Measurements from ENCODE around the gene TCF19. TPM values are rescaled to one million over a fixed set of nuclear protein-coding genes. Genes with fewer than 3 reads are reported as not detected.

TCF19 gene
- total RNA-seq, 3 donors from 2014 or later, result 5.3 to 13.2 (median 7.3) TPM

DNA sequence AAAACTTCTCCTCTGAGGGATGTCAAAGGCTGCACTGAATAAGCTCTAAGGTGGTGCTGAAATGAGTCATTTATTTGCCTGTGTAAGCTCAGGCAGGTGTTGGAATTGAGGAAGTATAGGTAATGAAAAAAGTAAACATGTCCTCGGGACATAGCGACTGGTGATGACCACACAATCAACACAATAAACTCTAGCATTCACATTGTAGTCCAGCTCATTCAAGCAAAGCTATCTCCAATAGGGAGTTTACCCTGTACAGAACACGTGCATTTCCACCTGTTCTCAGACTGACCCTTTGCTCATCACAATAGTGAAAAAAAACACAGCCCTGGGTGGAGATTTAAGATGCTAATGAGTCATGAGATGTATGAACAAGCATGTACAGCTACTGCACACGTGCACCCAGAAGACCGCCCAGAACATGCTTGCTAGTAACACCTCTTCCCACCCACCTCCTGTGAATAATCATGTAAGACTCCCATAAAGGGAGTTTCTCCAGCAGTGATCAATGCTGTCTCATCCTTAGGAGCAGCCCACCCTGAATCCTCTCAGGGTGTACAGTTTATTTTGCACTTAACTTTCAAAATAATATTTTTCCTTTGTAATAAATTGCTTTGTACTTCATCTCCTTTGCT is 45.1 kb downstream of the TCF19 start:
- H3K9me3 ChIP-seq, result no peaks in the 10 kb centered on the region
- H3K4me3 ChIP-seq, result no peak overlapping the region
- H3K4me1 ChIP-seq (ENCODE audit: low read depth), result peaks cover 33% of the 10 kb centered on the region
- intact Hi-C loops (cut with DNase I, micrococcal nuclease), result no loop called here
- no peaks in the 10 kb centered on the region for H3K36me3 ChIP-seq (ENCODE audit: low read depth)
- DNase-seq, result peak in 2 of 3 donors; percentile 57 to 62
- TF ChIP-seq, protein P1, sequence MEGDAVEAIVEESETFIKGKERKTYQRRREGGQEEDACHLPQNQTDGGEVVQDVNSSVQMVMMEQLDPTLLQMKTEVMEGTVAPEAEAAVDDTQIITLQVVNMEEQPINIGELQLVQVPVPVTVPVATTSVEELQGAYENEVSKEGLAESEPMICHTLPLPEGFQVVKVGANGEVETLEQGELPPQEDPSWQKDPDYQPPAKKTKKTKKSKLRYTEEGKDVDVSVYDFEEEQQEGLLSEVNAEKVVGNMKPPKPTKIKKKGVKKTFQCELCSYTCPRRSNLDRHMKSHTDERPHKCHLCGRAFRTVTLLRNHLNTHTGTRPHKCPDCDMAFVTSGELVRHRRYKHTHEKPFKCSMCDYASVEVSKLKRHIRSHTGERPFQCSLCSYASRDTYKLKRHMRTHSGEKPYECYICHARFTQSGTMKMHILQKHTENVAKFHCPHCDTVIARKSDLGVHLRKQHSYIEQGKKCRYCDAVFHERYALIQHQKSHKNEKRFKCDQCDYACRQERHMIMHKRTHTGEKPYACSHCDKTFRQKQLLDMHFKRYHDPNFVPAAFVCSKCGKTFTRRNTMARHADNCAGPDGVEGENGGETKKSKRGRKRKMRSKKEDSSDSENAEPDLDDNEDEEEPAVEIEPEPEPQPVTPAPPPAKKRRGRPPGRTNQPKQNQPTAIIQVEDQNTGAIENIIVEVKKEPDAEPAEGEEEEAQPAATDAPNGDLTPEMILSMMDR (IDR thresholded peaks at IDR 0.05), result no peak
- peak; percentile 86 for ATAC-seq

- TF ChIP-seq, protein P1 (IDR thresholded peaks at IDR 0.05), result no peak
- ATAC-seq (no peak), DNase-seq (no peak)
- H3K4me1 ChIP-seq (ENCODE audit: low read depth), result peaks cover 40% of the 10 kb centered on the region
- no peak overlapping the region for H3K4me3 ChIP-seq
- no peaks in the 10 kb centered on the region for H3K36me3 ChIP-seq (ENCODE audit: low read depth)
- no peaks in the 10 kb centered on the region for H3K9me3 ChIP-seq
- intact Hi-C loops (cut with DNase I, micrococcal nuclease), result no loop called here
Measured at GRCh38 chr6:31204751-31205145, 46.4 kb downstream of the TCF19 start.

DNA sequence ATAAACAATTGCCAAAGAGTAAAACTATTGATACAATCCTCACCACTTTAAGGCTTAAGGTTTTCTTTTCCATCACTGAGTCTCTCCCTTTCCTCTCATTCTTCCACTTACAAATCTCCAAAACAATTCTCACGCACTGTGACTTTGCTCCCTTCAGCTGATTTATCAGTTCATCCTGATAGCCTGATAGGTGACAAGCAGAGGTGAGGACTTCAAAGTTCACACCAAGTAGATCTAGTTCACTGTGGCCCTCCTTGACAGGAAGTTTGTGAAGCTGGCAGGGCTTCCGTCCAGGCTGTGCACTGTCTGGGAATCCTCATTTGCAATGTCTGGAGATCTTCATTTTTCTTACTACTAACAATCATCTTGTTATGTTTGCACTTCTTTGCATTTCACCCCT is 47.2 kb downstream of the TCF19 start:
- TF ChIP-seq, protein P1 (IDR thresholded peaks at IDR 0.05), result no peak
- Histone ChIP-seq H3K36me3 (ENCODE audit: low read depth) (no peaks in the 10 kb centered on the region), H3K4me3 (no peak overlapping the region), H3K9me3 (no peaks in the 10 kb centered on the region), H3K4me1 (ENCODE audit: low read depth) (peaks cover 40% of the 10 kb centered on the region)
- ATAC-seq (no peak), DNase-seq (no peak)
- intact Hi-C loops (cut with DNase I, micrococcal nuclease), result no loop called here

DNA sequence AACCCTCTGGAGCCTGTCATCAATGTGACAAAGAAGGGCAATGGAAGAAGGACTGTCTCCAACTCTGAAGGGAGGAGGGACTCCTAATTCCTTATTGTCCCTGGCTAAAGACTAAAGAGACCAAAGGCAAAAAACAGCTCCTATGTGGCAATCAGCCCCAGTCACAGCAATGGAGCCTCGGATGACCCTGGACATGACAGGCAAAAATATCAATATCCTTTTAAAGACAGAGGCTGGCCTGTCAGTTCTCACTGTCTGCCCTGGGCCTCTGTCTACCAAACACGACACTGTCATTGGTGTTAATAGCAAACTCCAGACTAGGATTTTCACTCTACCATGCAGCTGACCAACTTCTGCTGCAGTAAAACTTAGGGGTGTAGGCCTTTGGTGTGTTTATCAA is 50.1 kb downstream of the TCF19 start:
- Histone ChIP-seq H3K4me1 (ENCODE audit: low read depth) (peaks cover 21% of the 10 kb centered on the region), H3K4me3 (no peak overlapping the region), H3K9me3 (no peaks in the 10 kb centered on the region), H3K36me3 (ENCODE audit: low read depth) (no peaks in the 10 kb centered on the region)
- TF ChIP-seq, protein P1 (IDR thresholded peaks at IDR 0.05), result no peak
- intact Hi-C loops (cut with DNase I, micrococcal nuclease), result no loop called here
- DNase-seq (no peak), ATAC-seq (no peak)

GRCh38 chr6:31209137-31209536 is 50.7 kb downstream of the TCF19 start:
- intact Hi-C loops (cut with DNase I, micrococcal nuclease), result no loop called here
- H3K36me3 ChIP-seq (ENCODE audit: low read depth), result no peaks in the 10 kb centered on the region
- no peaks in the 10 kb centered on the region for H3K9me3 ChIP-seq
- peak; percentile 75 for ATAC-seq
- TF ChIP-seq, protein P1 (IDR thresholded peaks at IDR 0.05), result no peak
- no peak overlapping the region for H3K4me3 ChIP-seq
- peaks cover 19% of the 10 kb centered on the region for H3K4me1 ChIP-seq (ENCODE audit: low read depth)
- no peak for DNase-seq

GRCh38 chr6:31210123-31210522 is 51.7 kb downstream of the TCF19 start:
- no peaks in the 10 kb centered on the region for H3K36me3 ChIP-seq (ENCODE audit: low read depth)
- ATAC-seq, result no peak
- TF ChIP-seq, protein P1 (IDR thresholded peaks at IDR 0.05), result no peak
- no peak overlapping the region for H3K4me3 ChIP-seq
- H3K9me3 ChIP-seq, result no peaks in the 10 kb centered on the region
- DNase-seq, result no peak
- intact Hi-C loops (cut with DNase I, micrococcal nuclease), result no loop called here
- H3K4me1 ChIP-seq (ENCODE audit: low read depth), result peaks cover 11% of the 10 kb centered on the region

All from mucosa of descending colon (tissue), 3 donors.